T-helper 2 cell treated with Interferon-gamma antibody and Interleukin-4, amounts not matched to agents 100 ng/mL and 5 ng/mL, for 36 hours (primary cell): ENCODE data around the gene ABCB4. TPM values are rescaled to one million over a fixed set of nuclear protein-coding genes. Genes with fewer than 3 reads are reported as not detected.

Experiments
- intact Hi-C: fragments of 100-400 bp; cut with micrococcal nuclease; formaldehyde crosslinking; loops from one replicate; pipeline ENCODE4 v1.15.1; 2023
- total RNA-seq: library from RNA; stranded (reverse); gene quantifications from 2 replicates; pipeline ENCODE4 v1.2.3, GENCODE V29; 2022

Gene ABCB4
- not detected in 2 replicates for total RNA-seq

- intact Hi-C loops, result no loop called here
Observed at GRCh38 chr7:87475359-87476178, at the start of gene ABCB4. Gene ABCB4, minus strand, starts transcription at chr7:87475680. Its CDS starts 215 bp downstream, at chr7:87475465.

GRCh38 chr7:87518735-87519134, 43.3 kb upstream of the ABCB4 start:
- intact Hi-C loops, result no loop called here

GRCh38 chr7:87517891-87518290, 42.4 kb upstream of the ABCB4 start:
- intact Hi-C loops, result no loop called here

GRCh38 chr7:87517136-87517815, 41.8 kb upstream of the ABCB4 start:
- intact Hi-C loops, result no loop called here

- intact Hi-C loops, result no loop called here
Observed at GRCh38 chr7:87513735-87514335, 38.4 kb upstream of the ABCB4 start.

GRCh38 chr7:87512906-87513305, 37.4 kb upstream of the ABCB4 start:
- intact Hi-C loops, result no loop called here

- intact Hi-C loops, result no loop called here
Observed at GRCh38 chr7:87511510-87511909, 36.0 kb upstream of the ABCB4 start.

GRCh38 chr7:87510411-87510875, 35.0 kb upstream of the ABCB4 start:
- intact Hi-C loops, result no loop called here

GRCh38 chr7:87507446-87507845, 32.0 kb upstream of the ABCB4 start:
- intact Hi-C loops, result loop anchor here (10.0 kb wide), 1 partner anchor 287 kb away; no protein-coding TSS in a partner anchor

GRCh38 chr7:87506246-87507180, 31.0 kb upstream of the ABCB4 start:
- intact Hi-C loops, result loop anchor here (10.0 kb wide), 1 partner anchor 288 kb away; no protein-coding TSS in a partner anchor

- intact Hi-C loops, result loop anchor here (10.0 kb wide), 1 partner anchor 289 kb away; no protein-coding TSS in a partner anchor
Observed at GRCh38 chr7:87505557-87506245, 30.2 kb upstream of the ABCB4 start.

- intact Hi-C loops, result loop anchor here (10.0 kb wide), 1 partner anchor 290 kb away; no protein-coding TSS in a partner anchor
Observed at GRCh38 chr7:87505122-87505521, 29.6 kb upstream of the ABCB4 start.

- intact Hi-C loops, result no loop called here
Observed at GRCh38 chr7:87499494-87499893, 24.0 kb upstream of the ABCB4 start.

GRCh38 chr7:87498893-87499292, 23.4 kb upstream of the ABCB4 start:
- intact Hi-C loops, result no loop called here

GRCh38 chr7:87497482-87497881, 22.0 kb upstream of the ABCB4 start:
- intact Hi-C loops, result no loop called here

GRCh38 chr7:87495366-87495765, 19.9 kb upstream of the ABCB4 start:
- intact Hi-C loops, result no loop called here

- intact Hi-C loops, result no loop called here
Observed at GRCh38 chr7:87494454-87494853, 19.0 kb upstream of the ABCB4 start.

GRCh38 chr7:87483131-87483530, 7.7 kb upstream of the ABCB4 start:
- intact Hi-C loops, result no loop called here

- intact Hi-C loops, result no loop called here
Observed at GRCh38 chr7:87482115-87482514, 6.6 kb upstream of the ABCB4 start.

GRCh38 chr7:87480386-87480785, 4.9 kb upstream of the ABCB4 start:
- intact Hi-C loops, result no loop called here
